ENCODE measurements around the gene KCNQ2.

- no peak for TF ChIP-seq CTCF (IDR thresholded peaks at IDR 0.05)
- no peak for TF ChIP-seq POLR2A (IDR thresholded peaks at IDR 0.05)
- TF ChIP-seq EP300 (IDR thresholded peaks at IDR 0.05) = no peak
These were observed 17.5 kb downstream of the KCNQ2 start for GRCh38 chr20:63454731-63455567.

Measured in ovary (tissue), 3 donors.